HepG2 (cell line): ENCODE results near the gene ARL5A. TPM values are rescaled to one million over a fixed set of nuclear protein-coding genes. Genes with fewer than 3 reads are reported as not detected.
"Not testable (repeated sequence)": the region's sequence is repeated elsewhere in the genome, so short reads cannot be mapped to it uniquely, and the experiment has no call there.

Experiments
- ATAC-seq: fragments of 200-7000 bp; cut with Tn5 transposase; 3 replicates; pipeline ENCODE4 v1.9.1; 2020; ENCODE audit warnings: mild to moderate bottlenecking, moderate library complexity
- BruUV-seq: library from RNA; stranded (reverse); fragments of 400-500 nt; replicated peaks from 2 replicates; lab custom pipeline; 2021; lab: Mats Ljungman, UMichigan
- CTCF ChIA-PET: fragments of 300-600 bp; formaldehyde crosslinking; extraction: SDS; loops from one replicate; lab custom pipeline; 2021; ENCODE audit warnings: low total read pairs, inconsistent platforms, low intra/inter-chr PET ratio; lab: Yijun Ruan, JAX
- POLR2A ChIA-PET: fragments of 350-600 bp; sonication (Branson Sonifier 250); formaldehyde crosslinking; loops from one replicate; lab custom pipeline; 2020; ENCODE audit warnings: antibody characterized with exemption, inconsistent platforms; lab: Yijun Ruan, JAX
- DNase-seq: peaks from one replicate; pipeline ENCODE4 v3.0.0-alpha.2; 2015; ENCODE audit warnings: low spot score
- FAIRE-seq: peaks from 3 replicates; lab custom pipeline; 2011; peaks lifted over from hg19 to GRCh38; lab: Jason Lieb, UNC
- H2AFZ ChIP-seq: one replicate; pipeline ENCODE4 v1.6.1; 2011; ENCODE audit warnings: low read length, inconsistent platforms
- H3K27ac ChIP-seq: fragments of 300-600 bp; 3 replicates; pipeline ENCODE4 v1.8.0; 2011; ENCODE audit warnings: mixed run types, mild to moderate bottlenecking, mixed read lengths, low read length, inconsistent platforms; ENCODE audit not compliant: insufficient read depth; ENCODE audit errors: extremely low read length
- H3K27me3 ChIP-seq, 2 experiments: fragments of 200-600 bp in 1 of 2; 2 replicates in 1 of 2; 3 replicates in 1 of 2; pipeline versions ENCODE4 v1.6.0 to v1.8.0; 2011; ENCODE audit warnings: low read length in 2 of 2, mild to moderate bottlenecking in 2 of 2, moderate library complexity in 2 of 2, inconsistent platforms in 1 of 2; ENCODE audit not compliant: insufficient read depth in 2 of 2, control insufficient read depth in 1 of 2
- H3K36me3 ChIP-seq, 2 experiments: fragments of 200-600 bp in 1 of 2; replicated peaks in 1 of 2; 2 replicates in 1 of 2; 3 replicates in 1 of 2; pipeline versions ENCODE4 v1.5.1 to v1.8.0; 2011; ENCODE audit warnings: low read length in 2 of 2, inconsistent platforms in 1 of 2; ENCODE audit not compliant: insufficient read depth in 2 of 2, control insufficient read depth in 1 of 2
- H3K4me1 ChIP-seq: 2 replicates; pipeline ENCODE4 v1.5.1; 2012; ENCODE audit warnings: low read length, inconsistent platforms; ENCODE audit not compliant: insufficient read depth
- H3K4me2 ChIP-seq: 2 replicates; pipeline ENCODE4 v1.6.0; 2011; ENCODE audit warnings: low read depth, low read length, inconsistent platforms
- H3K4me3 ChIP-seq, 3 experiments: fragments of 200-600 bp in 1 of 3; sonication (generic), shearing (Covaris generic) in 1 of 3; replicated peaks in 1 of 3; 2 replicates each; pipeline ENCODE4 v1.5.1; 2011 to 2016; ENCODE audit warnings: low read length in 3 of 3, inconsistent platforms in 2 of 3, low read depth in 2 of 3, mild to moderate bottlenecking in 2 of 3, control low read depth in 1 of 3, mixed read lengths in 1 of 3; ENCODE audit not compliant: insufficient read depth in 1 of 3
- H3K79me2 ChIP-seq: one replicate; pipeline ENCODE4 v1.6.1; 2011; ENCODE audit warnings: low read length, inconsistent platforms; ENCODE audit not compliant: insufficient read depth
- H3K9ac ChIP-seq: 2 replicates; pipeline ENCODE4 v1.6.0; 2011; ENCODE audit warnings: mild to moderate bottlenecking, low read depth, low read length, inconsistent platforms; ENCODE audit not compliant: insufficient read depth
- H3K9me3 ChIP-seq: 2 replicates; pipeline ENCODE4 v1.5.1; 2012; ENCODE audit warnings: mild to moderate bottlenecking, low read length
- H4K20me1 ChIP-seq: 2 replicates; pipeline ENCODE4 v1.6.0; 2011; ENCODE audit warnings: inconsistent platforms, mild to moderate bottlenecking, low read length, moderate library complexity; ENCODE audit not compliant: insufficient read depth
- AHR ChIP-seq: IDR thresholded peaks from 2 replicates; pipeline ENCODE4 v1.6.1; 2018; ENCODE audit warnings: missing genetic modification reagents, missing compliant biosample characterization
- ARID2 ChIP-seq: sonication (generic); formaldehyde crosslinking; IDR thresholded peaks from 2 replicates; pipeline ENCODE4 v1.8.1; 2022; ENCODE audit warnings: mild to moderate bottlenecking, missing genetic modification reagents, borderline replicate concordance
- HNRNPH1 ChIP-seq: fragments of 200-400 bp; formaldehyde crosslinking; optimal IDR thresholded peaks from 2 replicates; pipeline ENCODE3; 2017; ENCODE audit warnings: mild to moderate bottlenecking, low read depth, low read length
- HOXD1 ChIP-seq: sonication (generic); formaldehyde crosslinking; IDR thresholded peaks from 2 replicates; pipeline ENCODE4 v1.5.0; 2020; ENCODE audit warnings: missing genetic modification reagents
- NR2F1 ChIP-seq, 2 experiments: fragments of 450-650 bp in 1 of 2; formaldehyde crosslinking in 1 of 2; IDR thresholded peaks; 2 replicates each; pipeline versions ENCODE4 v1.5.0 to v1.6.1; 2016 to 2020; ENCODE audit warnings: mild to moderate bottlenecking in 1 of 2, missing compliant biosample characterization in 1 of 2, missing genetic modification reagents in 1 of 2, moderate library complexity in 1 of 2
- SMYD3 ChIP-seq: sonication (generic); formaldehyde crosslinking; IDR thresholded peaks from 2 replicates; pipeline ENCODE4 v1.8.1; 2023; ENCODE audit warnings: mild to moderate bottlenecking, missing genetic modification reagents
- ZNF530 ChIP-seq: sonication (generic); formaldehyde crosslinking; IDR thresholded peaks from 2 replicates; pipeline ENCODE4 v1.5.0; 2020; ENCODE audit warnings: low read depth, mild to moderate bottlenecking, missing genetic modification reagents
- ZNF766 ChIP-seq: sonication (generic); formaldehyde crosslinking; IDR thresholded peaks from 2 replicates; pipeline ENCODE4 v1.5.0; 2020; ENCODE audit warnings: missing genetic modification reagents, borderline replicate concordance
- WGBS: methylation state at CpG from one replicate; pipeline ENCODE4 v1.1.6; 2017; ENCODE audit warnings: low lambda C conversion rate; 5-methylcytosine and 5-hydroxymethylcytosine counted together
- in situ Hi-C: cut with HindIII; loops from 2 replicates; pipeline ENCODE4 v1.10.0; 2017; ENCODE audit warnings: low pct_unique_long_range_greater_than_20kb; ENCODE audit not compliant: extremely low pct_ligation_motif_present
- intact Hi-C: fragments of 100-400 bp; cut with micrococcal nuclease; formaldehyde crosslinking; loops from one replicate; pipeline ENCODE4 v1.10.0; 2022; ENCODE audit not compliant: unreplicated experiment
- polyA plus RNA-seq, 8 experiments: library from polyadenylated mRNA; depleted of rRNA in 3 of 8; stranded (reverse) in 7 of 8; unstranded in 1 of 8; fragments of >200 nt; fragmentation: Illumina TruSeq in 4 of 8; extraction: Trizol in 4 of 8; gene quantifications; 2 replicates each; pipeline versions ENCODE4 v1.2.1 to v1.2.3, GENCODE V29; 2011 to 2016; ENCODE audit warnings: low read depth in 4 of 8, missing spikeins in 1 of 8, mixed read lengths in 1 of 8; ENCODE audit not compliant: insufficient read depth in 1 of 8
- total RNA-seq, 5 experiments: library from RNA; depleted of rRNA; stranded (reverse); fragments of >200 nt; fragmentation: Illumina TruSeq; extraction: Trizol; gene quantifications; 2 replicates each; pipeline ENCODE4 v1.2.3, GENCODE V29; 2016; ENCODE audit warnings: low read depth in 1 of 5
- TF ChIP-seq, protein P1 (sequence below): sonication (generic); formaldehyde crosslinking; IDR thresholded peaks from 2 replicates; pipeline ENCODE4 v1.4.0; 2020; ENCODE audit warnings: mild to moderate bottlenecking, low read depth, missing genetic modification reagents
- TF ChIP-seq, protein P2 (sequence below): sonication (generic); formaldehyde crosslinking; IDR thresholded peaks from 2 replicates; pipeline ENCODE4 v1.4.0; 2020; ENCODE audit warnings: mild to moderate bottlenecking, missing genetic modification reagents

ARL5A gene
- total and polyA plus RNA-seq, 2 of the 13 experiments (the other 11 are each of a cell fraction or from before 2014, with no cell fraction given): 47.5 to 149 TPM

DNA sequence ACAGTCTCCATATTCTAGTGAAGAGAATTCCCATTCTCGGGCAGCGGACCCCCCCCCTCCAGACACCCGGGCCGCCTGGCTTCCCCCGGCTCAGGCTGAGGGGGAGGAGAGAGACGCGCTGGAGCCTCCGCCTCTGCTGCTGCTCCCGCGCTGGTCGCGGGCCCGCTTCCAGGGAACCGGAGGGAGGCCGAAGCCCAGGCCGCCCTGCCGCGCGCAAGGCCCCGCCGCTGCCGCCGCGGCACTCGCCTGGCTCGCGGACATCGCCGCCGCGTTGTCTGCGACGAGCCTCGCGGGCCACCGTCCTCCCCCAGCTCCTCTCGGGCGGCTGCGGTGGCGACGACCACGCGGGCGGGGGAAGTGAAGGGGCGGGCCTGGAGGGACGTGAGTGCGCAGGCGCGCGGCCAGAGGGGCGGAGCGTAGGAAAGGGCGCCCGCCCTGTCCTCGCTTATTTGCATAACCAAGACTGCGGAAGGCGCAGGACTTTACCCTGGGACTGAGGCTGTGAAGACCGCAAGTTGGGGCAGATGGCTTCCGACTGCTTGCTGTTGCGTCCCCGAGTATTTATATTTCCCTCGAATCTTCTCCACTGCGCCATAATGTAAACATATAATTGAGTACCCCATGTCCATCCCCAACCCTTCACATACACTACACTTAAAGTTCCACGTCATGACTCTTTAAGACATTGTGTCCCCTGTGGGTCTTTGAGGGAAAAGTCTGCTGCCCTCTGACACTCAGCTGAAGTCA is at the start of gene ARL5A (continued):
- TF ChIP-seq NR2F1 (CRISPR knock-in tag; IDR thresholded peaks at IDR 0.05) (0 out of 4 replicates have a peak, but pooled peaks of 1 of the 2 experiments have one; percentile 17), SMYD3 (no peak), ZNF766 (0 out of 2 replicates have a peak, but pooled peaks have one; percentile 73)
- TF ChIP-seq, all 625 proteins: peak for 319

DNA sequence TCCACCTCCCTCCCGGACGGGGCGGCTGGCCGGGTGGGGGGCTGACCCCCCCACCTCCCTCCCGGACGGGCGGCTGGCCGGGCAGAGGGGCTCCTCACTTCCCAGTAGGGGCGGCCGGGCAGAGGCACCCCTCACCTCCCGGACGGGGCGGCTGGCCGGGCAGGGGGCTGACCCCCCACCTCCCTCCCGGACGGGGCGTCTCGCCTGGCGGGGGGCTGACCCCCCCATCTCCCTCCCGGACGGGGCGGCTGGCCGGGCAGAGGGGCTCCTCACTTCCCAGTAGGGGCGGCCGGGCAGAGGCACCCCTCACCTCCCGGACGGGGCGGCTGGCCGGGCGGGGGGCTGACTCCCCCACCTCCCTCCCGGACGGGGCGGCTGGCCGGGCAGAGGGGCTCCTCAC is 47.4 kb upstream of the ARL5A start:
- no CpG with 5 or more reads among the region's 34 CpGs for WGBS
- CTCF ChIA-PET, H4K20me1 ChIP-seq, POLR2A ChIA-PET, H3K9ac ChIP-seq, in situ Hi-C loops, H3K79me2 ChIP-seq, DNase-seq, H3K4me3 ChIP-seq, H3K27me3 ChIP-seq, H3K9me3 ChIP-seq, H3K4me2 ChIP-seq, H2AFZ ChIP-seq, FAIRE-seq, BruUV-seq, H3K27ac ChIP-seq, ATAC-seq, intact Hi-C loops: not testable (repeated sequence)
- H3K36me3 ChIP-seq: peaks cover 0 to 31% of the 10 kb centered on the region in 2 experiments; a peak in 3 of 5 replicates
- H3K4me1 ChIP-seq: peaks cover 21% of the 10 kb centered on the region

DNA sequence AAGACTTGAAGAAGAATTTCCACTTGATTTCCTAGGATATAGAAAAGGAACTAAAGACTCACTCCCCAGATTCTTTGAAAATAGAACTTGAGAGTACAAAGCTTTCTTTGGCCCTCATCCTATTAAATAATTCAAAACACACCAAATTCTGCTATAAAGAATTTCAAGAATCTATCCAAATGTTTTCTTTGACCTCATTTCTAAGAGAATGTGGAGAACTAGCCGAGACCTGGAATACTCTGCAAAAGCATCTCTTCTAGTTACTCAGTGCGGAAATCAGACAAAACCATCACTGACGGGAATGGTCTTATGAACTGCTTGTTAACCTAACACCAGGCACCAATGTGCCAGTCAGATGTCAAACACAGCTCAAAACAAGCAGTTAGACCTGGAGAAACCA is 44.2 kb upstream of the ARL5A start:
- no peaks in the 10 kb centered on the region for H3K9me3 ChIP-seq
- H3K79me2 ChIP-seq: no peaks in the 10 kb centered on the region
- no TSS peak for BruUV-seq
- H2AFZ ChIP-seq: no peak overlapping the region
- H3K36me3 ChIP-seq: peaks cover 0 to 36% of the 10 kb centered on the region in 2 experiments; a peak in 3 of 5 replicates
- H3K4me1 ChIP-seq: no peaks in the 10 kb centered on the region
- no peak for ATAC-seq
- H3K4me3 ChIP-seq: no peak overlapping the region
- in situ Hi-C loops: no loop called here
- no peak for FAIRE-seq
- no peaks in the 10 kb centered on the region for H3K27me3 ChIP-seq
- ChIA-PET CTCF (no interaction called here), POLR2A (no interaction called here)
- intact Hi-C loops: no loop called here
- H3K27ac ChIP-seq: no peak overlapping the region
- DNase-seq: no peak
- 96% methylated on average over 3 of the region's 3 CpGs for WGBS
- no peak overlapping the region for H3K4me2 ChIP-seq
- TF ChIP-seq ZNF530 (CRISPR knock-in tag) (no peak), HOXD1 (no peak), AHR (CRISPR knock-in tag) (no peak), ARID2 (no peak), HNRNPH1 (no peak)
- TF ChIP-seq, protein P1, sequence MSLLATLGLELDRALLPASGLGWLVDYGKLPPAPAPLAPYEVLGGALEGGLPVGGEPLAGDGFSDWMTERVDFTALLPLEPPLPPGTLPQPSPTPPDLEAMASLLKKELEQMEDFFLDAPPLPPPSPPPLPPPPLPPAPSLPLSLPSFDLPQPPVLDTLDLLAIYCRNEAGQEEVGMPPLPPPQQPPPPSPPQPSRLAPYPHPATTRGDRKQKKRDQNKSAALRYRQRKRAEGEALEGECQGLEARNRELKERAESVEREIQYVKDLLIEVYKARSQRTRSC (CRISPR knock-in tag): no peak
- TF ChIP-seq, protein P2, sequence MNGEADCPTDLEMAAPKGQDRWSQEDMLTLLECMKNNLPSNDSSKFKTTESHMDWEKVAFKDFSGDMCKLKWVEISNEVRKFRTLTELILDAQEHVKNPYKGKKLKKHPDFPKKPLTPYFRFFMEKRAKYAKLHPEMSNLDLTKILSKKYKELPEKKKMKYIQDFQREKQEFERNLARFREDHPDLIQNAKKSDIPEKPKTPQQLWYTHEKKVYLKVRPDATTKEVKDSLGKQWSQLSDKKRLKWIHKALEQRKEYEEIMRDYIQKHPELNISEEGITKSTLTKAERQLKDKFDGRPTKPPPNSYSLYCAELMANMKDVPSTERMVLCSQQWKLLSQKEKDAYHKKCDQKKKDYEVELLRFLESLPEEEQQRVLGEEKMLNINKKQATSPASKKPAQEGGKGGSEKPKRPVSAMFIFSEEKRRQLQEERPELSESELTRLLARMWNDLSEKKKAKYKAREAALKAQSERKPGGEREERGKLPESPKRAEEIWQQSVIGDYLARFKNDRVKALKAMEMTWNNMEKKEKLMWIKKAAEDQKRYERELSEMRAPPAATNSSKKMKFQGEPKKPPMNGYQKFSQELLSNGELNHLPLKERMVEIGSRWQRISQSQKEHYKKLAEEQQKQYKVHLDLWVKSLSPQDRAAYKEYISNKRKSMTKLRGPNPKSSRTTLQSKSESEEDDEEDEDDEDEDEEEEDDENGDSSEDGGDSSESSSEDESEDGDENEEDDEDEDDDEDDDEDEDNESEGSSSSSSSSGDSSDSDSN: no peak
- H4K20me1 ChIP-seq: no peaks in the 10 kb centered on the region
- no peak overlapping the region for H3K9ac ChIP-seq
